ENCODE measurements around the gene MTMR6.

The MTMR6 gene

DNA sequence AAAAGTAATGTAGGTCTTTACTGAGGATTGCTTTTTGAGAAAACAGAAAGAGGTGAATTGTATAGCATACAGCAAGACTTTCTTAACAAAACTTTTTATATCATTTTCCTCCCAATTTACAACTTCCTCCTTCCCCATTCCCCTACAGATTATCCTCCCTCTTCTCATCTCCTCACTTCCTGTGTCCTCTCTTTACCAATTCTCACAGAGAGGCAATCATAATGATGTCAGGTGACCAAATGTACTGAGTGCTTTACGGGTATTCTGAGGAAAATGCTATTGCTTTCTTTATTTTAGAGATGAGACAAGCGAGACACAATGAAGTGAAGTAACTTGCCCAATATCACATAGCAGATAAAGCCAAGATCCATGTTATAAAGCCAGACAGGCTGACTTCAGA lies 1.7 kb upstream of the MTMR6 start:
- Histone ChIP-seq H3K9ac (ENCODE audit: insufficient read length) (peak overlapping the region; percentile 25), H3K27ac (peak overlapping the region; percentile 97), H3K9me3 (ENCODE audit: low read depth, low read length) (no peaks in the 10 kb centered on the region), H3K36me3 (ENCODE audit: insufficient read depth, low read length) (no peaks in the 10 kb centered on the region), H3K4me3 (peak overlapping the region; percentile 48)
- peak; percentile 56 for DNase-seq (ENCODE audit: low read depth, low spot score)
- TF ChIP-seq EZH2 (IDR thresholded peaks at IDR 0.05) (no peak), POLR2AphosphoS5 (IDR thresholded peaks at IDR 0.05; ENCODE audit: borderline replicate concordance, low read depth, low read length) (peak; percentile 46), FOXP2 (optimal IDR thresholded peaks at IDR 0.05; ENCODE audit: control extremely low read depth, extremely low read length, insufficient read depth) (no peak)

DNA sequence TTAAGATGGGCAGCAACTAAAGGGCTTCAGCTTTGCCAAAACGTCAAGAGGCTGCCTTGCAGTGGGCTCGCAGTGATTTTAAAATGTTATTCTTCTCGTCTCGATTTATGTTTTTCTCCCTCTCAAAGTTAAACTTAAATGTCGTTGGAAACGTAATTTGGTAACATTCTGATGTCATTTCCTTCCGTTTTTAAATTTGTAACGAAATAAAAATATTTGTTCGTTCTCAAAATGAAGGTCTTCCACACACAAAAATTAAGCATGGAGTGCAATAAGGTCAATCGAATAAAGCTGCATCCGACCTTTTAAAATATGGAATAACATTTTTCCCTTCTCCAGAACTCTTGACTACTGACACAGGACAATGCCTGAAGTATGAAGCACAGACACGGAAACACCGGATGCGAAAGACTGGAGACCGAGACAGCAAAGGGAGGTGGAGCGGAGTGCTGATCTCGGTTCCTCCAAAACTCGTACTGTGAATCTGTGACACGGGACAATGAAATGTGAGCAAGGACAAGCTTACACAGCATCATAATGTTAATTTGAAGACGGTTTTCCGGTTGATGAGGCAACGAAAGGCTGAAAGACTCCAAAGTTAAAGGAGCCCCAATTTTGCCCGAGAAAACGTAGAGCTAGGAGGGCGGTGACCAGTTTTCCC lies 850 bp downstream of the MTMR6 start:
- no peak for DNase-seq (ENCODE audit: low read depth, low spot score)
- Histone ChIP-seq H3K27ac (peak overlapping the region; percentile 62), H3K9ac (ENCODE audit: insufficient read length) (peak overlapping the region; percentile 94), H3K9me3 (ENCODE audit: low read depth, low read length) (no peaks in the 10 kb centered on the region), H3K36me3 (ENCODE audit: insufficient read depth, low read length) (no peaks in the 10 kb centered on the region), H3K4me3 (peak overlapping the region; percentile 93)
- TF ChIP-seq POLR2AphosphoS5 (IDR thresholded peaks at IDR 0.05; ENCODE audit: borderline replicate concordance, low read depth, low read length): no peak
- TF ChIP-seq FOXP2 (optimal IDR thresholded peaks at IDR 0.05; ENCODE audit: control extremely low read depth, extremely low read length, insufficient read depth): no peak
- no peak for TF ChIP-seq EZH2 (IDR thresholded peaks at IDR 0.05)

DNA sequence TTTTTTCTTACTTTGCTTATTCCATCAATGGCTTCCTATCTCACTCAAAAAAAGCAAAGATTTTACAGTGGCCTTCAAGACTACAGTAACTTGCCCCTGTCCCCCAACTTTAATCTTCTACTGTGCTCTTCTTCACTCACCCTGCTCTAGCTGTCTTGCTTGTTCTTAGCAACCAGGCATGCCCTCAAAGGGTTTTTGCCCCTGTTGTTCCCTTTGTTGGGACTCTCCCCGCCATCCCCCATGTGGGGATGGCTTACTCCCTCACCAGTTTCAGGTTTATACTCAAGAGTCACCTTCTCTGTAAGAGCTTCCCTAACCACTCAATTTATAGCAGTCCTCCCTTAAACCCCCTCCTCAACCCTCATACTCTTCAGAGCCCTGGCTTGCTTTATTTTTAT lies 5.4 kb downstream of the MTMR6 start:
- Histone ChIP-seq H3K9me3 (ENCODE audit: low read depth, low read length) (no peaks in the 10 kb centered on the region), H3K4me3 (peak overlapping the region; percentile 34), H3K27ac (peak overlapping the region; percentile 86), H3K9ac (ENCODE audit: insufficient read length) (peak overlapping the region; percentile 8), H3K36me3 (ENCODE audit: insufficient read depth, low read length) (peaks cover 6% of the 10 kb centered on the region; the same call in 1 of the 2 replicates)
- TF ChIP-seq EZH2 (IDR thresholded peaks at IDR 0.05) (no peak), POLR2AphosphoS5 (IDR thresholded peaks at IDR 0.05; ENCODE audit: borderline replicate concordance, low read depth, low read length) (no peak), FOXP2 (optimal IDR thresholded peaks at IDR 0.05; ENCODE audit: control extremely low read depth, extremely low read length, insufficient read depth) (no peak)
- no peak for DNase-seq (ENCODE audit: low read depth, low spot score)

DNA sequence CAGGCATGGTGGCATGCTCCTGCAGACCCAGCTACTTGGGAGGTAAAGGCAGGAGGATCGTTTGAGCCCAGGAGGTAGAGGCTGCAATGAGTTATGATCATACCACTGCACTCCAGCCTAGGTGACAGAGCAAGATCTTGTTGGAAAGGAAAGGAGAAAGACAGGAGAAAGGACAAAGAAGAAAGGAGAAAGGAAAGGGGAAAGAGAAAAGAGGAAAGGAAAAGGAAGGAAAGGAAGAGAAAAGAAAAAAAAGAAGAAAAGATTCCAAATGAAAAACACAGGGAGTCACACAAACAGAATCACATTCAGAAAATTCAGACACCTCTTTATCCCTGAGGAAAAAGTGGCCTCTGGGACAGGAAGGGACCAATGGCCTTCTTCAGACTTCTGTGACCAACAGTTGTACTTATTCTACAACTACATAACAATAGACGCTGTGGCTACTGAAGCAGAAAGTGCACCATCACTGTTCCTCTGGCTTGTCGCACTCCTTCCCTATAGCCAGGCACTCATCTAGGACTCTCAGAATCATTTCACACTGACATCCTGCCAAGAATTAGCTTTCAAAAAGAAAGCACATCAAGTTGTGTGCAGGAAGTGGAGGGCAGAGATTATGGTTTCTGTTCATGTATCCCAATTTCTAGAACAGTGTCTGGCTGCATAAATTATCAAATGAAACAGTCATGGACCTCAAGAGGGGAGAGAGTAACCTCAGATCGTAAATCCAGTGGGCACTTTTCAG lies 5.9 kb downstream of the MTMR6 start:
- Histone ChIP-seq H3K27ac (peak overlapping the region; percentile 86), H3K36me3 (ENCODE audit: insufficient read depth, low read length) (peaks cover 6% of the 10 kb centered on the region; the same call in 1 of the 2 replicates), H3K9ac (ENCODE audit: insufficient read length) (peak overlapping the region; percentile 8), H3K9me3 (ENCODE audit: low read depth, low read length) (no peaks in the 10 kb centered on the region), H3K4me3 (peak overlapping the region; percentile 34)
- TF ChIP-seq POLR2AphosphoS5 (IDR thresholded peaks at IDR 0.05; ENCODE audit: borderline replicate concordance, low read depth, low read length) (no peak), FOXP2 (optimal IDR thresholded peaks at IDR 0.05; ENCODE audit: control extremely low read depth, extremely low read length, insufficient read depth) (no peak), EZH2 (IDR thresholded peaks at IDR 0.05) (no peak)
- peak; percentile 18 for DNase-seq (ENCODE audit: low read depth, low spot score)

DNA sequence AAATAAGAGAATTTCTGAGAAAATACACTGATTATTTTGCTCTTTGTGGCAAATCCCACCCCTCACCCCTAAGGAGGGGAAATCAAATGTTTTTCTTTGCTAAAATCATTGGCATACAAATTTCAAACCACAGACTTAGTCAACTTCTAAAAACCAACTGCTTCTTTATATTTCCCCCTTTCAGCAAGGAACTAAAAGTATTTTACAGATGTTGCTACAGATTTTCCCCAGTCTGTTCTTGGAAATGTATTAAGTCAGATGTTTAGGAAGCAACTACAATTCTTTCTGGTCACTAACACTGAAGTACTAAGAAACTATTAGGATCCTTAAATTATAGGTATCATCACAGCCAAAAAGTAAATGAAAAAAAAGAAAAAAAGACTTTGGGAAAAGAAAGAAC lies 6.9 kb downstream of the MTMR6 start:
- peak overlapping the region; percentile 15 for H3K9ac ChIP-seq (ENCODE audit: insufficient read length)
- TF ChIP-seq EZH2 (IDR thresholded peaks at IDR 0.05): no peak
- no peak for TF ChIP-seq POLR2AphosphoS5 (IDR thresholded peaks at IDR 0.05; ENCODE audit: borderline replicate concordance, low read depth, low read length)
- TF ChIP-seq FOXP2 (optimal IDR thresholded peaks at IDR 0.05; ENCODE audit: control extremely low read depth, extremely low read length, insufficient read depth): no peak
- H3K36me3 ChIP-seq (ENCODE audit: insufficient read depth, low read length): peaks cover 6% of the 10 kb centered on the region; the same call in 1 of the 2 replicates
- DNase-seq (ENCODE audit: low read depth, low spot score): no peak
- H3K27ac ChIP-seq: peak overlapping the region; percentile 86
- H3K4me3 ChIP-seq: no peak overlapping the region
- H3K9me3 ChIP-seq (ENCODE audit: low read depth, low read length): no peaks in the 10 kb centered on the region

DNA sequence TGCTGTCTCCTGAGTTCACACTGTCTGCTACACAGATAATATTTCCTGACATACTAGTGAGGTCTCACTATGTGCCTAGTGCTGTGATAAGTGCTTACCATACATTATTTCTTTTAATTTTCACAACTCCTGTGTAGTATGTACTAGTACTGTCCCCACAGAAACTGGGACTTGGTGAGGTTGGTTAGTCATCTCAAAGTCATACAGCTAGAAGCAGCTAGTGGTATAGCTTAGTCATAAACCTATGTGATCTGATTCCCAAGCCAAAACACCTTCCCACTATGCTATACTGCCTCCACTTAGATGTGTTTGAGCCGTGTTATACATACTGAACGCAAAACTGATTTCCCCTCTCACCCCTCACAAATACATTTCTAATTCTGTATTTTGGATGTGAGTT lies 10.5 kb downstream of the MTMR6 start:
- Histone ChIP-seq H3K36me3 (ENCODE audit: insufficient read depth, low read length) (peaks cover 32% of the 10 kb centered on the region), H3K9ac (ENCODE audit: insufficient read length) (no peak overlapping the region), H3K4me3 (no peak overlapping the region), H3K27ac (peak overlapping the region; percentile 22; the same call in 1 of the 2 replicates), H3K9me3 (ENCODE audit: low read depth, low read length) (peaks cover 5% of the 10 kb centered on the region; the same call in 1 of the 2 replicates)
- DNase-seq (ENCODE audit: low read depth, low spot score): no peak
- no peak for TF ChIP-seq FOXP2 (optimal IDR thresholded peaks at IDR 0.05; ENCODE audit: control extremely low read depth, extremely low read length, insufficient read depth)
- TF ChIP-seq POLR2AphosphoS5 (IDR thresholded peaks at IDR 0.05; ENCODE audit: borderline replicate concordance, low read depth, low read length): no peak
- no peak for TF ChIP-seq EZH2 (IDR thresholded peaks at IDR 0.05)

DNA sequence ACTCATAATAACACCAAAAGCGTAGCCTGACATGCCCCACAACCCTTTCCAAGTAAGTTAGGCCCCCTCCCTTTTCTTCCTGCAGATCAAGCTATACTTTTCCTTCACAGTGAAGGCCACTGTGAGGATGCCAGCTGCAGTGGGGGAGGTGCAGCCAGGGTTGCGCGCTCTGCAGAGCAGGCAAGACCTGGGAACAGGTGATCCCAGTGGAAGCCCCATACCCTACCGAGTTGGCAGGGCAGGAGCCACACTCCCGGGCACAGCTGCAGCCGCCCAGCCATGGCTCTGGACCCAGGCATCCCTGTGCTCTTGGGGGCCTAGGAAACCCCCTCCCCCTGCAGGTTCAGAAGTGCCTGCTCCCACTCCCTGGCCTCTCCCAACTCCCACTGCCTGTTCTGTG lies 18.7 kb downstream of the MTMR6 start:
- TF ChIP-seq EZH2 (IDR thresholded peaks at IDR 0.05) (no peak), FOXP2 (optimal IDR thresholded peaks at IDR 0.05; ENCODE audit: control extremely low read depth, extremely low read length, insufficient read depth) (no peak), POLR2AphosphoS5 (IDR thresholded peaks at IDR 0.05; ENCODE audit: borderline replicate concordance, low read depth, low read length) (no peak)
- H3K4me3 ChIP-seq: no peak overlapping the region
- H3K9me3 ChIP-seq (ENCODE audit: low read depth, low read length): peaks cover 5% of the 10 kb centered on the region; the same call in 1 of the 2 replicates
- no peak overlapping the region for H3K9ac ChIP-seq (ENCODE audit: insufficient read length)
- H3K36me3 ChIP-seq (ENCODE audit: insufficient read depth, low read length): peaks cover 72% of the 10 kb centered on the region
- DNase-seq (ENCODE audit: low read depth, low spot score): no peak
- no peak overlapping the region for H3K27ac ChIP-seq

DNA sequence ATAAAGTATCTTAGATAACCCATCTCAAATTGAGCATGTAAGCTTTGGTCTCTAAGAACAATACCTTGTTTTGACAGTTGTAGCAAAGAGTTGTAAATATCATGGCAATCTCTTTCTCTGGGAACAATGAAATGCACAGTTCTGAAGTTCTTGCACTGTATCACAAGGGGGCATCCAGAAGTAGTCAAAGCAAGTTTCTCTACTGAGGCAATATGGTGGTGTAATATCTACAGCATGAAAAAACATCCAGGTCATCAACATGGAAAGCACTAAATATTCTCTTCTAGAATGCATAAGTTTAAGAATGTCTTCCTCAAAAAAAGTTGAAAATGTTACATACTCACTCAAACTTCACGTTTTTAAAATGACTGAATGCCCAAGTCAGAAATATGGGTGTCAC lies 19.6 kb downstream of the MTMR6 start:
- H3K36me3 ChIP-seq (ENCODE audit: insufficient read depth, low read length): peaks cover 72% of the 10 kb centered on the region
- no peak for TF ChIP-seq POLR2AphosphoS5 (IDR thresholded peaks at IDR 0.05; ENCODE audit: borderline replicate concordance, low read depth, low read length)
- TF ChIP-seq EZH2 (IDR thresholded peaks at IDR 0.05): no peak
- TF ChIP-seq FOXP2 (optimal IDR thresholded peaks at IDR 0.05; ENCODE audit: control extremely low read depth, extremely low read length, insufficient read depth): no peak
- H3K27ac ChIP-seq: no peak overlapping the region
- no peak overlapping the region for H3K4me3 ChIP-seq
- DNase-seq (ENCODE audit: low read depth, low spot score): no peak
- H3K9me3 ChIP-seq (ENCODE audit: low read depth, low read length): peaks cover 4% of the 10 kb centered on the region; the same call in 1 of the 2 replicates
- no peak overlapping the region for H3K9ac ChIP-seq (ENCODE audit: insufficient read length)

All from SK-N-MC (cell line).